Tibial artery (tissue), 4 donors: Measurements from ENCODE around the gene COL4A2.
A peak's percentile ranks its signal among the peaks of the same experiment; 100 is the strongest.

Experiments
- DNase-seq, 2 donors: peaks; one replicate each; pipeline ENCODE4 v3.0.0-alpha.2; 2019
- H3K27ac ChIP-seq, 2 donors: fragments of 200-600 bp; sonication (generic) in 1 of 2; 1 replicate in 1 of 2; 2 replicates in 1 of 2; pipeline ENCODE4 v1.5.1; 2018 to 2019; ENCODE audit warnings: mild to moderate bottlenecking in 1 of 2
- H3K27me3 ChIP-seq, 2 donors: fragments of 200-600 bp; sonication (generic) in 1 of 2; one replicate each; pipeline versions ENCODE4 v1.5.1 to v1.6.0; 2016 to 2019
- H3K36me3 ChIP-seq, 3 donors: fragments of 200-600 bp; sonication (generic) in 2 of 3; one replicate each; pipeline ENCODE4 v1.5.1; 2016 to 2019; ENCODE audit warnings: mild to moderate bottlenecking in 2 of 3
- H3K4me1 ChIP-seq, 4 donors: fragments of 200-600 bp; sonication (generic) in 2 of 4; 1 replicate in 3 of 4; 2 replicates in 1 of 4; pipeline ENCODE4 v1.5.1; 2016 to 2019
- H3K4me3 ChIP-seq, 2 donors: fragments of 200-600 bp; sonication (generic) in 1 of 2; 1 replicate in 1 of 2; 2 replicates in 1 of 2; pipeline ENCODE4 v1.5.1; 2018 to 2019; ENCODE audit warnings: mild to moderate bottlenecking in 2 of 2
- H3K9me3 ChIP-seq, 3 donors: fragments of 200-600 bp; sonication (generic) in 1 of 3; one replicate each; pipeline ENCODE4 v1.5.1; 2016 to 2019
- CTCF ChIP-seq, 2 experiments: fragments of 200-600 bp in 1 of 2; fragments of 450-650 bp in 1 of 2; IDR thresholded peaks; one replicate each; pipeline ENCODE4 v1.5.1; 2017 to 2019; ENCODE audit warnings: antibody characterized with exemption in 2 of 2, mild to moderate bottlenecking in 1 of 2, moderate library complexity in 1 of 2
- intact Hi-C: fragments of 100-400 bp; cut with DNase I; formaldehyde crosslinking; loops from one replicate; pipeline ENCODE4 v1.15.0; 2023; ENCODE audit warnings: low total_unique reads

Gene COL4A2

GRCh38 chr13:110518226-110518525 is 211.1 kb downstream of the COL4A2 start:
- H3K9me3 ChIP-seq, result no peaks in the 10 kb centered on the region
- H3K36me3 ChIP-seq, result peaks cover 12 to 24% (median 12%) of the 10 kb centered on the region in 3 donors
- peaks cover 6 to 62% (median 49%) of the 10 kb centered on the region in 4 donors for H3K4me1 ChIP-seq
- no peak for TF ChIP-seq CTCF (IDR thresholded peaks at IDR 0.05)
- intact Hi-C loops, result no loop called here
- H3K27me3 ChIP-seq, result no peaks in the 10 kb centered on the region
- DNase-seq, result peak in 1 of 2 donors; percentile 68
- H3K4me3 ChIP-seq, result no peak overlapping the region
- H3K27ac ChIP-seq, result peak overlapping the region; percentile 67 to 68

GRCh38 chr13:110518571-110518970 is 211.5 kb downstream of the COL4A2 start:
- H3K27me3 ChIP-seq, result no peaks in the 10 kb centered on the region
- H3K4me3 ChIP-seq, result no peak overlapping the region
- no peak for TF ChIP-seq CTCF (IDR thresholded peaks at IDR 0.05)
- DNase-seq, result peak in 1 of 2 donors; percentile 71
- intact Hi-C loops, result no loop called here
- H3K4me1 ChIP-seq, result peaks cover 10 to 66% (median 53%) of the 10 kb centered on the region in 4 donors
- peaks cover 8 to 20% (median 8%) of the 10 kb centered on the region in 3 donors for H3K36me3 ChIP-seq
- H3K9me3 ChIP-seq, result no peaks in the 10 kb centered on the region
- H3K27ac ChIP-seq, result peak overlapping the region; percentile 67 to 68

GRCh38 chr13:110519046-110519445 is 212.0 kb downstream of the COL4A2 start:
- no peak for DNase-seq
- TF ChIP-seq CTCF (IDR thresholded peaks at IDR 0.05), result no peak
- H3K4me3 ChIP-seq, result no peak overlapping the region
- H3K9me3 ChIP-seq, result no peaks in the 10 kb centered on the region
- no peaks in the 10 kb centered on the region for H3K27me3 ChIP-seq
- H3K36me3 ChIP-seq, result peaks cover 3 to 15% (median 3%) of the 10 kb centered on the region in 3 donors
- intact Hi-C loops, result no loop called here
- peak overlapping the region; percentile 83 to 90 for H3K27ac ChIP-seq
- peaks cover 14 to 71% (median 58%) of the 10 kb centered on the region in 4 donors for H3K4me1 ChIP-seq

- no peaks in the 10 kb centered on the region for H3K9me3 ChIP-seq
- H3K27me3 ChIP-seq, result no peaks in the 10 kb centered on the region
- peaks cover 0 to 11% (median 0%) of the 10 kb centered on the region in 3 donors for H3K36me3 ChIP-seq
- H3K4me1 ChIP-seq, result peaks cover 14 to 75% (median 62%) of the 10 kb centered on the region in 4 donors
- no peak for TF ChIP-seq CTCF (IDR thresholded peaks at IDR 0.05)
- intact Hi-C loops, result no loop called here
- no peak overlapping the region for H3K4me3 ChIP-seq
- DNase-seq, result peak in 1 of 2 donors; percentile 64
- H3K27ac ChIP-seq, result peak overlapping the region; percentile 83 to 90
Observed at GRCh38 chr13:110519506-110519905, 212.4 kb downstream of the COL4A2 start.

- Histone ChIP-seq H3K4me3 (no peak overlapping the region), H3K36me3 (peaks cover 0 to 4% (median 0%) of the 10 kb centered on the region in 3 donors), H3K4me1 (peaks cover 17 to 87% (median 73%) of the 10 kb centered on the region in 4 donors), H3K9me3 (no peaks in the 10 kb centered on the region), H3K27ac (peak overlapping the region; percentile 83 to 90), H3K27me3 (no peaks in the 10 kb centered on the region)
- no peak for TF ChIP-seq CTCF (IDR thresholded peaks at IDR 0.05)
- peak; percentile 92 to 97 for DNase-seq
- intact Hi-C loops, result no loop called here
Observed at GRCh38 chr13:110520431-110521295, 213.6 kb downstream of the COL4A2 start.
